GM12891 (cell line): ENCODE data around the gene EVC2.
"Not testable (repeated sequence)": the region's sequence is repeated elsewhere in the genome, so short reads cannot be mapped to it uniquely, and the experiment has no call there.

Experiments
- DNase-seq: peaks from one replicate; pipeline ENCODE4 v3.0.0; 2011; ENCODE audit warnings: low spot score; ENCODE audit not compliant: insufficient read length
- FAIRE-seq: peaks from 2 replicates; lab custom pipeline; 2011; peaks lifted over from hg19 to GRCh38; lab: Jason Lieb, UNC
- PAX5 ChIP-seq: IDR thresholded peaks from 2 replicates; pipeline ENCODE4 v1.6.1; 2011; ENCODE audit warnings: low read length, moderate library complexity, mild to moderate bottlenecking; ENCODE audit not compliant: insufficient read depth, severe bottlenecking
- POLR2A ChIP-seq: IDR thresholded peaks from 2 replicates; pipeline ENCODE4 v1.6.1; 2011; ENCODE audit warnings: low read depth, low read length, control low read depth
- POLR2AphosphoS5 ChIP-seq: IDR thresholded peaks from 2 replicates; pipeline ENCODE4 v1.6.1; 2011; ENCODE audit warnings: low read depth, low read length, control low read depth
- POU2F2 ChIP-seq: IDR thresholded peaks from 2 replicates; pipeline ENCODE4 v1.6.1; 2011; ENCODE audit warnings: low read depth, mild to moderate bottlenecking, control low read depth, low read length, moderate library complexity
- SPI1 ChIP-seq: IDR thresholded peaks from 2 replicates; pipeline ENCODE4 v1.6.1; 2011; ENCODE audit warnings: low read depth, low read length, control low read depth
- TAF1 ChIP-seq: IDR thresholded peaks from 2 replicates; pipeline ENCODE4 v1.6.1; 2011; ENCODE audit warnings: low read depth, low read length, control low read depth

Gene EVC2

GRCh38 chr4:5742388-5742787 lies 34.0 kb upstream of the EVC2 start:
- DNase-seq (no peak), FAIRE-seq (peak; percentile 66)
- no peak for TF ChIP-seq SPI1
- no peak for TF ChIP-seq POU2F2
- no peak for TF ChIP-seq POLR2A
- TF ChIP-seq PAX5: no peak
- TF ChIP-seq TAF1: no peak
- no peak for TF ChIP-seq POLR2AphosphoS5

GRCh38 chr4:5738061-5738460 lies 29.7 kb upstream of the EVC2 start:
- DNase-seq (no peak), FAIRE-seq (no peak)
- no peak for TF ChIP-seq POLR2AphosphoS5
- no peak for TF ChIP-seq SPI1
- no peak for TF ChIP-seq PAX5
- no peak for TF ChIP-seq POLR2A
- no peak for TF ChIP-seq TAF1

- FAIRE-seq: no peak
- TF ChIP-seq POLR2A (no peak), POLR2AphosphoS5 (no peak), TAF1 (no peak), POU2F2 (no peak), SPI1 (no peak)
- no peak for DNase-seq
These were observed 27.1 kb upstream of the EVC2 start for GRCh38 chr4:5735463-5735862.

- FAIRE-seq: no peak
- no peak for TF ChIP-seq SPI1
- TF ChIP-seq TAF1: no peak
- TF ChIP-seq POLR2AphosphoS5: no peak
- no peak for TF ChIP-seq POLR2A
- no peak for TF ChIP-seq PAX5
- TF ChIP-seq POU2F2: no peak
- no peak for DNase-seq
These were observed 26.5 kb upstream of the EVC2 start for GRCh38 chr4:5734853-5735252.

- DNase-seq (no peak), FAIRE-seq (no peak)
- no peak for TF ChIP-seq SPI1
- TF ChIP-seq POLR2A: no peak
- no peak for TF ChIP-seq POU2F2
- no peak for TF ChIP-seq POLR2AphosphoS5
- TF ChIP-seq TAF1: no peak
- TF ChIP-seq PAX5: no peak
These were observed 23.8 kb upstream of the EVC2 start for GRCh38 chr4:5732158-5732557.

- DNase-seq: no peak
- no peak for FAIRE-seq
- TF ChIP-seq SPI1 (no peak), TAF1 (no peak), PAX5 (no peak), POLR2AphosphoS5 (no peak), POLR2A (no peak), POU2F2 (no peak)
These were observed 22.9 kb upstream of the EVC2 start for GRCh38 chr4:5730993-5731990.

GRCh38 chr4:5730436-5730835 lies 22.1 kb upstream of the EVC2 start:
- FAIRE-seq (no peak), DNase-seq (no peak)
- TF ChIP-seq PAX5 (no peak), POLR2AphosphoS5 (no peak), POU2F2 (no peak), TAF1 (no peak), POLR2A (no peak), SPI1 (no peak)

- DNase-seq, FAIRE-seq: not testable (repeated sequence)
These were observed 20.1 kb upstream of the EVC2 start for GRCh38 chr4:5728412-5728811.

GRCh38 chr4:5724377-5724776 lies 16.0 kb upstream of the EVC2 start:
- no peak for TF ChIP-seq POU2F2
- no peak for TF ChIP-seq POLR2AphosphoS5
- no peak for TF ChIP-seq TAF1
- TF ChIP-seq POLR2A: no peak
- no peak for TF ChIP-seq SPI1
- no peak for TF ChIP-seq PAX5
- FAIRE-seq (no peak), DNase-seq (no peak)

- no peak for TF ChIP-seq SPI1
- no peak for TF ChIP-seq PAX5
- TF ChIP-seq POLR2AphosphoS5: no peak
- TF ChIP-seq POLR2A: no peak
- TF ChIP-seq TAF1: no peak
- TF ChIP-seq POU2F2: no peak
- no peak for FAIRE-seq
- no peak for DNase-seq
These were observed 14.0 kb upstream of the EVC2 start for GRCh38 chr4:5722328-5722727.
